Measurements from ENCODE around the gene HOXC12.

HOXC12 gene

DNA sequence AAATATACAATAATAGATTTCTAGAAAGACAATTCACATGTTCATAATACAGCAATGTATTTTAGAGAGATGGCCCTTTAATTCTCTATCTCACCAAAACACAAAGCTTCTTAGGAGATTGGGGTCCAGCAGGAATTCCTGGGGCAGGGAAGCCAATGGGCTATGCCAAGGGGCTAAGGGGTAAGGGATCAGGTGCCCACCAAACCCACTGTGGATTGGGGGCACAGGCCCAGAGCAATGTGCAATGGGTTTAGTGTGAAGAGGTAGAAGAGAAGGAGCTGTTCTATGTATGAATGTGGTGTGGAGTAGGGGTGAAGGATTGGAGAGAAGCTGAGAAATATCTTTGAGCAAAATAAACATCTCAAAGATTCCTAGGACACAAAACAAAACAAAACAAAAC is 13.5 kb upstream of the HOXC12 start:
- no peak for DNase-seq

DNA sequence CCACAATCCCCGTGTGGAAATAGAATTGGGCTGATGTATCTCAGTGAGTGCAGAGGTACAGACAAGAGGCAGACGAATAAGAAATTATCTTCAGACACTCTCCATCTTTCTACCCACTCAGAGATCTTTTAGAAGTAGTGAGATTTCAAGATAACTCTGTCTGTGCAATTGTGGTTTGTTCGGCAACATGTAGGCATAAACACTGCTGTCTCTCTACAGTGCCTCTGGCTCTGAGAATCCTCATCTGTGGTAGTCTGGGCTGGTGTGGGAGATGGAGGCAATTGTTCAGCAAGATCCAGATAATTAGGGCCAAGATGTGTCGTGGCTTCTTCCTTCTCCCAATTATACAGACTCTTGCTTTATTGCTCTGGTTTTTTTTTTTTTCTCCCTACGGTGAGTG is 13.0 kb upstream of the HOXC12 start:
- no peak for DNase-seq

DNA sequence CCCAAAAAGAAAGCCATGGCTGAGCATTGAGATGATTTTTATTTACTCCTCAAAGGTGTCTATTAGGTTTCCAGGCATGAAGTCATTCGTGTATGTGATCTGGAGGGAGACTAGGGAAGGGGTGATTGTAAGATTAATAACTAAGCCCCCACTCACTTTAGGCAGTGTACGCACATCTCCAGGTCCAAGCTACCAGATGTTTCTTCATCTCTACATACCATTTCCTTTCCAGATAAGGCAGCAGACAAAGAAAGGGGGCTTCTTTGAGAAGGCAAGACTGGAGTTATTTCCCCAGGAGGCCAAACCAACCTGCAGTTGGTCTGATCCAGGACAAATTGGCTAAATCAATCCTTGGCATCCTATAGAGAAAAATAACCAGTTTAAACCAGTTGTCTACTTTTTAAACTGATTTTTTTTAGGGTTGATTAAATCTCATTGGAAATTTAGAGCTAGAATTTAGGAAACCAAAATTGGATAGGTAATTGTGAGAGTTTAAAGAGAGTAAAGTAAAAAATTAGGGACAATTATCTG is 12.2 kb upstream of the HOXC12 start:
- DNase-seq = no peak

DNA sequence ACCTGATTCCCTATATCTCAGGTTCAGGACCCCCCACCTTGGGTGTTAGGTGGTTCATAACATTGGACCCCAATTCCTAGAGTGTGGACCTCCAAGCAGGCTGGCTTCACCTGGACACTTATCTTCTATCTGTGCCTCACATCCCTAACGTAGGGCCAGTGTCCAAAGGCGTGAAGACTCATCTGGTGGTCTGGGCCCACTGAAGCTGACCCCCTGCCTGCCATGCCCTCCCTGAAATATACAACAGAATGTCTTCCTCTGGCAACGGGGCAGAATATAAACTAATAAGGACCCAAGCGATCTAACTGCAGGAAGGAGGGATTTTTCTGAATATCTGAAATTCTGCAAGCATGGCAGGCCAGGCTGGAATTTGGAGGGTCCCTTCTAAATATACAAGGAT is 10.5 kb upstream of the HOXC12 start:
- no peak for DNase-seq

DNA sequence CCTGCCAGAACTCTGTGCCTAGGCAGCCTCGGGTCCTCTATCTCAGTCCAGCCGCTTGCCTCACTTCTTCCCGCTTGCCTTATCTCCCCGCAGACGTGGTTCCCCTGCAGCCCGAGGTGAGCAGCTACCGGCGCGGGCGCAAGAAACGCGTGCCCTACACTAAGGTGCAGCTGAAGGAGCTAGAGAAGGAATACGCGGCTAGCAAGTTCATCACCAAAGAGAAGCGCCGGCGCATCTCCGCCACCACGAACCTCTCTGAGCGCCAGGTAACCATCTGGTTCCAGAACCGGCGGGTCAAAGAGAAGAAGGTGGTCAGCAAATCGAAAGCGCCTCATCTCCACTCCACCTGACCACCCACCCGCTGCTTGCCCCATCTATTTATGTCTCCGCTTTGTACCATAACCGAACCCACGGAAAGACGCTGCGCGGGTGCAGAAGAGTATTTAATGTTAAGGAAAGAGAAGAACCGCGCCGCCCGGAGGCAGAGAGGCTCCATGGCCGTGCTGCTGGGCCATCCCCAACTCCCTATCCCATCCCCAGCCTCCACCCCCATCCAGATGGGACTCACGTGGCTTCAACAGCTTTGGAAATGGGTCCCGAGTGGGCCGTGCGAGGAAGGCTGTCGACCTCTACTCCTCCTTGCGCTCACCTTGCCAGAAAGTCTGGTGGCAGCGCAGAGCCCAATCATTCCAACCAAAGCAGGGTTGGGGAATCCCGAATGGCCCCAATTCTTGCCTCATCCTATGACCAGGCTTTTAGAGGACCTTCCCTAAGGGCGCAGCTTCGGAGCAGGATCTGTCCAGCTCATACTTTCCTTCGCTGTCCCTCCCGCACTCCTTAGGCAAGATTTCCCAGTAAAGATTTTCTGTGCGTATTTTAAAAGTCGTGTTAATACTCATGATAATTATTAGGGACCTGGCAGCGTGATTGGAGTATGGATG is 9.5 kb upstream of the HOXC12 start:
- DNase-seq = no peak

DNA sequence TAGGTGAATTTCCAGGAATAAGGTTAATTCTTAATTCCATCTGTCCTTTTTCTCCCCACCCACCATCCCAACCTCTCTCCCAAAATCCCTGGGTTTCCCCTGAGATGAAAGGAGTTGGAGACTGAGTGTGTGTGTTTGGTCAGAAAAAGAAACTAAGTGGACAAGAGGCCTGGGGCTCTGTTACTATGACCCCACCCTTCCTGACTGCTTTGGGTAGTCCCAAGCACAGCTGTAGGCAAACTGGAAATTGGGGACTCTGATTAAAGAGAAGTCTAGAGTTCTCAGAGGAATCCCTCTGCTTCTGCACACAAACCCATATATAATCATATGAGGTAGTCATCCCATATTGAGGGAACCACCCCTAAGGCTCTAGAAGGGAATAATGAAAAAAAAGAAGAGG is 7.0 kb upstream of the HOXC12 start:
- no peak for DNase-seq

DNA sequence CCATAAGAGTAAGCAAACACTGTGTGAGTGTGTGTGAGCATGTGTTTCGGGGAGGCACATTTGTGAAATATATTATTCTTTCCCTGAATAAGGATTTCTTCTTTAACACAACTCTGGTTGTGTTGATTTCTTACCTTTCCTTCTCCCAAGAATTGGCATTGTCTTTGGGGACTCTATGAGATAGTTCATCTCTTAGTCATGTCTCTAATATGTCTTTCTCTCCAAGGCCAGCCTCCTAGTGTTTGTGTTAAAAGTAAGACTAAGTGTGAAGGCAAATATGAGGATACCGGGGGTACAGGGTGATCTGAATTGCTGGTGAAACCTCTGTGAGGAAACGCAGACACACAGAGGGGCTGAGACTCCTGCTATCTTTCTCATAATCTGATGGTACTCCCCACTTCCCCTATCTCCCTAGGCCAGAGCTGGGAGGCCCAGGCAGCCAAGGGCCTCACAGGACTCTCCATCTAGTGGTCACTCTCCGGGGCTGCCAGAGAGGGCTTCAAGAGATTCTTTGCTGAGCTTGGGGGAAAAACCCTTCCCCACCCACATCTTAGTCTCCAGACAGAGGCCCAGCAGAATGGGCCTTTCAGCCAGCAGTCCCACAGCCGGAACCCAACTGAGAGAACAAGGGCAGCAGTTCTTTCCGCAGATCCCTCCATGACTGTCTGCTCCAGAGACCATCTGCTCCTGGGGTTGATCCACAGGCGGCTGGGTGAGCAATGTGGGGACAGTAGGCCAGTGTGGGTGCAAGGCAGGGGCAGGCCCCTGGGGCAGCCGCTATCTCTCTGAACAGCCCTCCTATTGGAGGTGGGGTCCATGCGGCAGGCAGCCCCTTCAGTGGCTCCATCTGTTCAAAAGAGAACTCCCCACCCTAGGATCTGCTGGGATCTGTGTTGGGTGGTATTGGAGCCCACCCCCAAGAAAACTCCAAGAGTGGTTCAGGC is 5.8 kb upstream of the HOXC12 start:
- DNase-seq = no peak

DNA sequence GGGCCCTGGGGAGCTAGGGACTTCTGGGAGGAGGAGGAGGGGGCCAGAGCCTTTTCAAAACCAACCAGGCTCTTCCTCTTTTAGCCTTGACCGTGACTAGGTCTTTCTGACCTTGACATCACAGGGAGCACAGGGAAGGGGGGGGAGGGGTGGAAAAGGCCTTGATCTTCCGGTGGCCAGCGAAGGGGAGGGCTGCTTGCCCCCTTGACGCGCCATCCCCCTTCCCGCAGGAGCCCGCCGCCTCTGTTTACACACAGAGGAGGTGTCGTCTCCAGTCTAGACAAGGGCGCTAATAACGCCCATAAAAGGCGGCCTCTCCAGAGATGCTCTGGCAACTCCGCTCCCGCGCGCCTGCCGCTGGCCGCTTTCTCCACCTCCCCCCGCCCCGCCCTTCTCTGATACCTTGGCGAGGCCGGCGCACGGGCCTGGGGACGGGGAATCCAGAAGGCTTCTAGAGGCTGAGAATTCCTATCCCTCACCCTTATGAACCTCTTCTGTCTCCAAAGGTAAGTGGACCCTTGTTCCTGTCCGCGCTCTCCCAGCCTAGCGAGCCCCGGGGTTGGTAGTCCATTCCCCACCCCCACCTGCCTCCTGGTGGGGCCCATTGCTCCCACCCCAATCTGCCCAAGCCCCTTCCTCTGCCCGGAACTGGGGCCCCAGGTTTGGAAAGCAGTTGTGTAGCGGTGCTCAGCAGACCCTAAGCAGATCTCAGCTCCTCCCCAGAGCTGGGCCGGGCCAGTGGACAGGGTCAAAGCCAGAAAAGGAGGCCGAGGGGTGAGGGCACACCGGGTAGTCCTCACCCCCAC is 4.9 kb upstream of the HOXC12 start:
- no peak for DNase-seq

DNA sequence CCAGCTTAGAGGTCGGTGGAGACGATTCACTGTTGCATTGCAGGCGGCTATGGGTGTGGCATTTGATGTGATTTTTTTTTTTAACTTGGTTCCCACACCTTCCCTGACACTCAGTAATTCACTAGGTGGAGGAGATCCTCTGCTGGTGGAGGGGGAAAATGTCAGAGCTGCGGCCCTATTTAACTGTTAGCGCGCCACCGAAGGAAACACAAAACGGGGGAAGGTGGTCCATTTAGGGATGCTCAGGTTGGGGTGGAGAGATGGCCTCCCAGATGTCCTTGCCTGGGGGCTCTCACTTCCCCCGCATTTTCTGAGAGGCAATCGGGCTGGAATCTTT is 4.3 kb upstream of the HOXC12 start:
- no peak for DNase-seq

DNA sequence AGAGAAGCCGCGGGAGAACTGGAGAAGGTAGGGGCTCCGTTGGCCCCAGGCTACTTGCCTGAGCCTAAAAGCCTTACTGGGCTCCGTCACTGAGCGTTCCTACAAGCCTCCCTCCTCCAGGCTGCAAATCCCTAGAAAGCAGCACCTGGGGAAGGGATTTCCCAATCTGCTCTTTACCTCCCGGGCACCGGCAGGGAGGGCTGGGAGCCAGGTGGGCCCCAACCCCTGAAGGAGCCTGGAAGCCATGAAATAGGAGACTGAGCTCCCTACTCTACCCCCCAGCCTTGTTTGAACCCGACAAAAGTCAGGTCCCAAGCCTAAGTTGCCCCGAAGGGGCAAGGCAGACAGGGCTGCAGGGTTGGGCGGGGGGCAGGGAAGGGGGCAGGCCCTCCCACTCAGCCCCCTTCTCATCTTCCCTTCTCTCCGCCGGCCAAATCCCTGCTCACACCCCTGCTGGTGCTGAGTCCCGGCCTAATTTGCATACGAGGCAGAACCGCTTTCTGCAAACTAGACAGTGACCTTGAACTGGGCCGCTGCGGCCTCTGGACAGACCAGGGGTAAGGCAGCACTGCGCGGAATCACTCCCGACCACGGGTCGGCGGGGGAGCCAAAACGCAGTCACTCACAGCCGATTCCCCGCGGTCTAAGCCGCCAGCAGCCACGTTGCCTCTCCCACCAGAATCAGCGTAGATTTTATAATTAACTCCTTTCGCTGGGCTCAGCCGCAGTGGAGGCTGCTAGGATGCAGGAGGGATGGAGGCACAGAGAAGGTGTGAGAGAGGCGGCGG is 3.7 kb upstream of the HOXC12 start:
- DNase-seq = no peak

DNA sequence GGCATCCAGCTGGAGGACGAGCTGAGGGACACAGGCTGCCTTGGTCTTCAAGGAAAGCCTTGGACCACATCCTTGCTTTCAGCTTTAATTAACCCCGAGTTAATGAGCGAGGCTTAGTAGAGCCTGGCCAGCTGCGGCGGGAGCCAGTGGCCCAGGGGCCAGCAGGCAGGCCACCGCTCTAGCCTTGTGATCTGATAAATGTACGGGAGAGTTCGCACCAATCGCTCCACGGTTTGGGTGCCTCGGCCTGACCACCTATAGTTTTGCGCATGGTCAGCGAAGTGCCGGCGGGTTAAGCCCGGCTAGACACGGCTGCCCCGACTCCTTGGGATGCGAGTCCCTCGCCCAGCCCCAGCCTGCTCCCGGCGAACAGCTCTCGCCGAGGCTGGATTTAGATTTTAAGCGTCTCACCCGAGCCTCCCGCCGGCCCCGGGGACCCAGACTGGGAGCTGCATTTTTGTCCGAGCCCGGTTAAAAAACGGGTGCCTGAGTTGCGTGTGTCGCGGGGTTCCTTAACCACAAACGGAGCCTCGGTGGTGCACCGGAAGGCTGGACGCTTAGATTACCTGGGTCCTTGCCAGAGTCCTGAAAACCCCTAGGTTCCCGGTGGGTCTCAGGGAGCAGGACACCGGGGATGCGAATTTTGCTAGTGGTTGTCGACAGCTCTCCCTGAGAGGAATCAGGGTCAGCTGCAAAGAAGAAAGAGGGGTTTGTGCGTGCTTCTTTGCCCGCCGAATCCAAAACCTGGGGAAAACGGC is 2.9 kb upstream of the HOXC12 start:
- no peak for DNase-seq

DNA sequence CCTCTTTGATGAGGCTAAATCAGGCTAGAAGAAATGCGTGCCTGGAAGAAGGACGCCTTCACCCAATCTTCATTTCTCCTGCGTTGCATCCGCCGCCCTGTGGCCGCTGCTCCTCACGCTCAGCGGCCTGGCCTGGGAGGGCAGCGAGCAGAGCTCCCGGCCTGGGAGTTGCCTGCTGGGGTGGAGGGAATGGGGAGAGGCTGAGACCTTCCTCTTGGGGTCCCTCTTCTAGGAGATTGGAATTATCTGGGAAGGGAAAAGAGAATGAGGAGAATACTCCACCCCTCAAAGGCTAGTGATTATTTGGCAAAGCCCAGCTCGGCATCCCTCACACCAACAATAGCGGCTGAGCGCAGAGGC is 2.4 kb upstream of the HOXC12 start:
- DNase-seq = no peak

DNA sequence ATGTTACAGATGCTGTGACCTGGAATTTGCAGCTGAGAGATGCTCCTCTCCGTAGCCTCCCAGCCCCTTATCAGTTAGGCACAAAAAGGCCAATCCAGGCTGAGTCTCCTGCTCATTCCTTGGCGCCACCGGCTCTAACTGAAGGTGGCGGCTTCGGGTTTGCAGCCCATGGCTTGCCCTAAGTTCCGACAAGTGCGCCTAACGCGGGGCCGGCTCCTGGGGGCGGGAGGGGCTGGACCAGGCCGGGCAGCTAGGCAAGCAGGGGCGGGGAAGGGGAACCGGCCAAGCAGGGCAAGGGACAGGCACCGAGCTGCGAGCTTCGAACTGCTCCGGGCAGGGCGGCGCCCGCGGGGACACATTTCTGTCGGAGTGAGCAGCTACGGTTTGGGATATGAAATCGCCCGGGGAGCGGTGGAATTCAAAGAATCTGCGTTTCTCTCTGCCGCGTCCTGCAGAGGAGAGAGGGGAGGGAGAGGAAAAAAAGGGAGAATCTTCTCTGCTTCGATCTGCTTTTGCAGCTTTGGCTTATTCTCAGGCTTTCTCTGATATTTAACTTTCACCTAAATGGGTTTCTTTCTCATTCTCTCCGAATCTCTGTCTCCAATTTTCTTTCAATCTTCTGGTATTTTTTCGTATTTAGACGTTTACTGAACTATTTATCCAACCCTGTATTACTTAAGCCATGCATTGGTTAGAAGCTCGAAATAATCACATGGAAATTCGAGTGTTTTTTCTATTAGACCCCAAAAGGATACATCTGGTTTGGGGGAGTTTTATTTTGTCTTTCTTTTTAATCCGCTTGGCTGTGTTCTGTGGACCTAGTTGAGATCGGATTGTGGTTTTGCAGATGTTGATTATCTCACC is 1.6 kb upstream of the HOXC12 start:
- no peak for DNase-seq

DNA sequence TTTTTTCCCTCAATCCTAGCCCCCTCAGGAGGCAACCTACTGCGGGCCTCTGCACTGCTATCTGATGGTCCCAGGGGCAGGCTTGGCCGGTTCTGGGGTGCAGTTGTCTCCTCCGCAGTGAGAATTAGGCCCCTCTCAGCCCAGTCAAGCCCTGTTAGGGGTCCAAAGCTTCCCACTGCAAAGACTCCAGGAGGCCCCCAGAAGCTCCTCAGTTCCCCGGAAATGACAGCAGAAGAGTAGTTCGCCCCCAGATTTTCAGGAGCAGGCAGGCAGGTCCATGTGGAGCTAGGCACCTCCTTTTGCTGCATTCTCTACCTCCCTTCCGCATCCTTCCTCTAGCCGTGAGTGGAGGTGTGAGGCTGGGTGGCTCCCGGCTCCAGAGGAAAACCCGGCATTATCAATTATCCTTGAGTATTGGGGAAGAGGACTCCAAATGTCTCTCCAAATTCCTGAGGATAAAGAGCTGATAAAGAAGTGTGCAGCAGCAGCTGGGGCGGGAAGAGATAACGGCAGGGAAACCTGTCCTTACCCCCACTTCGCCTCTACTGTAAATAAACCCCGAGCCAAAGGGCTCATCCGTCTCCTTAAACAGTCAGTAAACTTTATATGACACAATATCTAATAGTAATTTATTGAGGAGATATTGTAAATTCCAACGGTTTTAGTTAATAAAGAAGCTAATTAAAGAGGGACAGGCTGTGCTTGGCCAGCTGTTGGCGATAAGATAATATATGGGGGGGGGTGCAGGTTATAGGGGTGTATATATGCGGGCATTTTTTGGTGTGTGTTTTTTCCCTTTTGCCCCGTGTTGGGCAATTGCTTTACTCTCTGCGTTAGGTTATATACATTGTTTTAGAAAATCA is 641 bp upstream of the HOXC12 start:
- no peak for DNase-seq

DNA sequence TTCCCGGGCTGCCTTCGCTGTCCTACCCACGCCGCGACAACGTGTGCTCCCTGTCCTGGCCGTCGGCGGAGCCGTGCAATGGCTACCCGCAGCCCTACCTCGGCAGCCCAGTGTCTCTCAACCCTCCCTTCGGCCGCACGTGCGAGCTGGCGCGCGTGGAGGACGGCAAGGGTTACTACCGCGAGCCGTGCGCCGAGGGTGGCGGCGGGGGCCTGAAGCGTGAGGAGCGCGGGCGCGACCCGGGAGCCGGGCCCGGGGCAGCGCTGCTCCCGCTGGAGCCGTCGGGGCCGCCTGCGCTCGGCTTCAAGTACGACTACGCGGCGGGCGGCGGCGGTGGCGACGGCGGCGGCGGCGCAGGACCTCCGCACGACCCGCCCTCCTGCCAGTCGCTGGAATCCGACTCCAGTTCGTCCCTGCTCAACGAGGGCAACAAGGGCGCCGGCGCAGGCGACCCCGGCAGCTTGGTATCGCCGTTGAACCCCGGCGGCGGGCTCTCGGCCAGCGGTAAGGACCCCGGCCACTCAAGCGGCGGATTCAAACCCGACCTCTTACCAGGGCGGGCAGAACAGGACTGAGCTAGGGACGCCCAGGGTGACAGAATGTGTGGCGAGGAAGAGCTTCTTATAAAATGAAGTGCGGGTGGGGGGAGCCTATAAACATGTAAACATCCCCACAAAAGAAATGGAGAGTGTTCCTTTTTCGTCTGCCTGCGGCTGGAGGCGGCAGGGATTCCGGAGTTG is 503 bp downstream of the HOXC12 start:
- DNase-seq = no peak

DNA sequence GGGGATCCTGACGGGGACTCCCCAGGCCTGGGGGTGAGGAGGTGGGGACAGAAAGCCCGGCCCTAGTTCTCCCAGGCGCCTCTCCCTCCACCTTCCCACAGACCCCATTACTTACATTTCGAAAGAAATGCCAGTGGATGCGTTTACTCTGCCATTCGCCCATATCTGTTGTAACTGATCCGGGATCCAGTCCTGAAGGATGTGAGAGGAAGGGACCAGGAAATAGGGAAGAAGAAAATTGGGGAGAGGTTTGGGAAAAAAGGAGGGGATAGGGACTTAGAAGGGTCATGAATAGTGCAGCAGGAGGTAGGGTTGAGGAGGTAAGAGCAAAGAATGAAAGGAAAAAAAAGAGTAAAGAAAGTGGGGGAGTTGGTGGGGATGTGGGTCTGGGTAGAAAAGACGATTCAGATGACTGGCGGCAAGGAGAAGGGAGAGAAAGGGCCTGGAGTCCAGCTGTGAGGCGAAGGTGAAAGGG is 1.1 kb downstream of the HOXC12 start:
- DNase-seq = no peak

DNA sequence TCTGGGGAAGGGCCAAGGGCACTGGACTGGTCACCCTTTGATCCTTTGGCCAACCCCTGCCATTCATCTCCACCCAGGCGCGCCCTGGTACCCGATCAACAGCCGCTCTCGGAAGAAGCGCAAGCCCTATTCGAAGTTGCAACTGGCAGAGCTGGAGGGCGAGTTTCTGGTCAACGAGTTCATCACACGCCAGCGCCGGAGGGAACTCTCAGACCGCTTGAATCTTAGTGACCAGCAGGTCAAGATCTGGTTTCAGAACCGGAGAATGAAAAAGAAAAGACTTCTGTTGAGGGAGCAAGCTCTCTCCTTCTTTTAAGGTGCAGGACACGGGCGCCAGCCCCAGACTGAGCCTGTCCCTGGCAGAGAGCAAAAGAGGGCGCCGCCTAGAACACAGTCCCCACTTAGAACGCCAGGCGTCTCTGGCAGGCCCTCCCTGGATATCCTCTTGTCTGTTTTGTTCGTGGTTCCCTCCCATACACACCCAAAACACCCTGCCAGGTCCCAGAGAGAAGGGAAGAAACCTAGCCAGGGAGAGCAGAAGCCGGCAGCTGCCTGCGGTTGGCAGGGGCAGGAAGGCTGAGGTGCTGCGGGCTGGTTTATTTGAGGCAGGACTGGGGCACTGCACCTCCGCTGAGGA is 1.7 kb downstream of the HOXC12 start:
- no peak for DNase-seq
